ENCODE data around the gene PPP1R9B.

The PPP1R9B gene

GRCh38 chr17:50146230-50146926 lies 4.1 kb downstream of the PPP1R9B start:
- no peaks in the 10 kb centered on the region for H3K27me3 ChIP-seq
- H3K4me1 ChIP-seq (ENCODE audit: control insufficient read depth in 1 of 2, insufficient read depth in 1 of 2, low read depth in 1 of 2, low read length in 1 of 2) = peaks cover 47 to 53% of the 10 kb centered on the region in 2 experiments
- no peaks in the 10 kb centered on the region for H3K9me3 ChIP-seq
- TF ChIP-seq CTCF (IDR thresholded peaks at IDR 0.05) = no peak
- peak overlapping the region; percentile 99 for H3K27ac ChIP-seq
- H3K4me3 ChIP-seq (ENCODE audit: low read depth in 1 of 2, low read length in 1 of 2) = peak overlapping the region; percentile 97 to 98
- peaks cover 52% of the 10 kb centered on the region for H3K36me3 ChIP-seq

- Histone ChIP-seq H3K36me3 (peaks cover 59% of the 10 kb centered on the region), H3K4me3 (ENCODE audit: low read depth in 1 of 2, low read length in 1 of 2) (peak overlapping the region in 1 of 2 experiments; percentile 98), H3K27ac (peak overlapping the region; percentile 99), H3K27me3 (no peaks in the 10 kb centered on the region), H3K4me1 (ENCODE audit: control insufficient read depth in 1 of 2, insufficient read depth in 1 of 2, low read depth in 1 of 2, low read length in 1 of 2) (peaks cover 50 to 55% of the 10 kb centered on the region in 2 experiments), H3K9me3 (no peaks in the 10 kb centered on the region)
- no peak for TF ChIP-seq CTCF (IDR thresholded peaks at IDR 0.05)
These were observed 4.8 kb downstream of the PPP1R9B start for GRCh38 chr17:50145532-50146229.

- Histone ChIP-seq H3K9me3 (no peaks in the 10 kb centered on the region), H3K27ac (peak overlapping the region; percentile 99), H3K4me3 (ENCODE audit: low read depth in 1 of 2, low read length in 1 of 2) (no peak overlapping the region), H3K36me3 (peaks cover 66% of the 10 kb centered on the region), H3K4me1 (ENCODE audit: control insufficient read depth in 1 of 2, insufficient read depth in 1 of 2, low read depth in 1 of 2, low read length in 1 of 2) (peaks cover 57 to 61% of the 10 kb centered on the region in 2 experiments), H3K27me3 (no peaks in the 10 kb centered on the region)
- no peak for TF ChIP-seq CTCF (IDR thresholded peaks at IDR 0.05)
These were observed 5.5 kb downstream of the PPP1R9B start for GRCh38 chr17:50144845-50145531.

- no peak overlapping the region for H3K27ac ChIP-seq
- no peaks in the 10 kb centered on the region for H3K27me3 ChIP-seq
- no peak for TF ChIP-seq CTCF (IDR thresholded peaks at IDR 0.05)
- H3K9me3 ChIP-seq = no peaks in the 10 kb centered on the region
- peaks cover 72% of the 10 kb centered on the region for H3K36me3 ChIP-seq
- H3K4me1 ChIP-seq (ENCODE audit: control insufficient read depth in 1 of 2, insufficient read depth in 1 of 2, low read depth in 1 of 2, low read length in 1 of 2) = peaks cover 60 to 66% of the 10 kb centered on the region in 2 experiments
- no peak overlapping the region for H3K4me3 ChIP-seq (ENCODE audit: low read depth in 1 of 2, low read length in 1 of 2)
These were observed 6.1 kb downstream of the PPP1R9B start for GRCh38 chr17:50144355-50144754.

- Histone ChIP-seq H3K27ac (no peak overlapping the region), H3K36me3 (peaks cover 80% of the 10 kb centered on the region), H3K27me3 (no peaks in the 10 kb centered on the region)
These were observed 6.9 kb downstream of the PPP1R9B start for GRCh38 chr17:50143461-50144176.

More at GRCh38 chr17:50143461-50144176, 6.9 kb downstream of the PPP1R9B start:
- Histone ChIP-seq H3K9me3 (no peaks in the 10 kb centered on the region), H3K4me3 (ENCODE audit: low read depth in 1 of 2, low read length in 1 of 2) (no peak overlapping the region), H3K4me1 (ENCODE audit: control insufficient read depth in 1 of 2, insufficient read depth in 1 of 2, low read depth in 1 of 2, low read length in 1 of 2) (peaks cover 60 to 61% of the 10 kb centered on the region in 2 experiments)
- no peak for TF ChIP-seq CTCF (IDR thresholded peaks at IDR 0.05)

All from neutrophil (primary cell).